HG02884 (cell line): ENCODE results near the gene CYP2S1.
"Not testable (repeated sequence)": the region's sequence is repeated elsewhere in the genome, so short reads cannot be mapped to it uniquely, and the experiment has no call there.

Experiments used
- ATAC-seq: cut with Tn5 transposase; IDR thresholded peaks from one replicate; pipeline ENCODE4 v1.9.1; 2021; ENCODE audit warnings: mild to moderate bottlenecking, moderate library complexity; ENCODE audit not compliant: unreplicated experiment

CYP2S1 gene

GRCh38 chr19:41194157-41194552, 1.1 kb downstream of the CYP2S1 start:
- ATAC-seq: no peak

GRCh38 chr19:41195675-41196497, 2.9 kb downstream of the CYP2S1 start:
- ATAC-seq: no peak

GRCh38 chr19:41198559-41198958, 5.5 kb downstream of the CYP2S1 start:
- no peak for ATAC-seq

DNA sequence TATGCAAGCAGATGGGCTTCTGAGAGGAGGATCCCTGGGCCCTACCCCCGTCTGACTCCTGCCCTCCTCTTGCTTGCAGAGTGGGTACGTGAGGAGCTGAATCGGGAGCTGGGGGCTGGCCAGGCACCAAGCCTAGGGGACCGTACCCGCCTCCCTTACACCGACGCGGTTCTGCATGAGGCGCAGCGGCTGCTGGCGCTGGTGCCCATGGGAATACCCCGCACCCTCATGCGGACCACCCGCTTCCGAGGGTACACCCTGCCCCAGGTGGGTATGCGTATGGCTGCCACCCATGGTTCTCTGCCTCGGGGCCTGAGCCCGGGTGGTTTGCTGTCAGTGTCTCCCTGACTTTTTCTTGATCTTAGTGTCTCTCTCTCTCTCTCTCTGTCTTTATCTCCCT, 10.4 kb downstream of the CYP2S1 start:
- no peak for ATAC-seq

DNA sequence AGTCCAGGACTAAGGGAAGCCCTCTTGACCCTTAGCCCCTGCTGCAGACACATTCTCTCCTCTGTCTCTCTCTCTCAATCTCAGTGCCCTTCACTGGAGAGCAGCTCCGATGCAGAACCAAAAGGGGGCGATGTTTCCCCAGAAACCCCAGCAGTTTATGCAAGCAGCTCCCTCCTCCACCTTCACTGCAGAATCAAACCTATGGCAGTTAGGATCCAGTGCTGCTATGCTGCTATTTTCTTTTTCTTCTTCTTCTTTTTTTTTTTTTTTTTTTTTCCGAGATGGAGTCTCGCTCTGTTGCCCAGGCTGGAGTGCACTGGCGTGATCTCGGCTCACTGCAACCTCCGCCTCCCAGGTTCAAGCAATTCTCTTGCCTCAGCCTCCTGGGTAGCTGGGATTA, 11.3 kb downstream of the CYP2S1 start:
- ATAC-seq: not testable (repeated sequence)

DNA sequence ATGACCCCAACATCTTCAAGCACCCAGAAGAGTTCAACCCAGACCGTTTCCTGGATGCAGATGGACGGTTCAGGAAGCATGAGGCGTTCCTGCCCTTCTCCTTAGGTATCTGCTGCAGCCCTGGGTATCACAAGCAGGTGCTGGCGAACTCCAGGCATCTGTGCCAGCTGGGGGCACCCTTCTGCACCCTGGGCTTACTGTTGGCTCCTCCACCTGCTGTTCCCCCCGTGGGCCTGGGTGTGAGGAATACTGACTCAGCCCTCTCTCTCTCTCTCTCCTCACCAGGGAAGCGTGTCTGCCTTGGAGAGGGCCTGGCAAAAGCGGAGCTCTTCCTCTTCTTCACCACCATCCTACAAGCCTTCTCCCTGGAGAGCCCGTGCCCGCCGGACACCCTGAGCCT, 13.0 kb downstream of the CYP2S1 start:
- no peak for ATAC-seq

GRCh38 chr19:41206456-41206855, 13.4 kb downstream of the CYP2S1 start:
- ATAC-seq: no peak

DNA sequence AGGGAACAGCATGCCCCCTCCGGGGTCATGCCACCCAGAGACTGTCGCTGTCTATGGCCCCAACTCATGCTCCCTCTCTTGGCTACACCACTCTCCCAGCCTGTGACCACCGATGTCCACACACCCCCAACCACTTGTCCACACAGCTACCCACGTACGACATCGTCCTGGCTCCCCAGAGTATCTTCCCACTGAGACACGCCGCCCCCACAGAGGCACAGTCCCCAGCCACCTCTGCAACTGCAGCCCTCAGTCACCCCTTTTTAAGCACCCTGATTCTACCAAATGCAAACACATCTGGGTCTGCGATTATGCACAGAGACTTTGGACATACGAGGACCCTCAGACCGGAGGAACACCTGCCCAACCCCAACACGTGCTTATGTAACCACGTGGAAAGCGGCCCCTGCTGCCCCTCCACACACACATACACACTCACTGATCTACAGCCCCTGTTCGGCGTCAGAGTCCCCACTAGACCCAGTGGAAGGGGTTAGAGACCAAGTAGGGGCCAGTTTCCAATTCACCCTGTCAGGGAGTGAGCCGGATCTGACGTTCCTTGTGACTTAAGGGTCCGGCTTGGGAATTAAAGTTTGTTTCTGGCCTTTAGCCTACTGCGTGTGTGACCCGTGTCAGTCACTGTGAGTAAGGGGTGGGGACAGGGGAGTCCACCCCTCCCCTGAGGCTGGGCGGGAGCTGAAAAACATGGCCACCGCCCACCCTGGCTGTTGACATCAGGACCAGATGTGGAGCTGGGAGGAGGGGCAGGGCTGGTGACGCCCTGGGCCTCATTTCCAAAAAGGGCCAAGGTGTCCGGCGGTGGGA, 14.1 kb downstream of the CYP2S1 start:
- no peak for ATAC-seq

DNA sequence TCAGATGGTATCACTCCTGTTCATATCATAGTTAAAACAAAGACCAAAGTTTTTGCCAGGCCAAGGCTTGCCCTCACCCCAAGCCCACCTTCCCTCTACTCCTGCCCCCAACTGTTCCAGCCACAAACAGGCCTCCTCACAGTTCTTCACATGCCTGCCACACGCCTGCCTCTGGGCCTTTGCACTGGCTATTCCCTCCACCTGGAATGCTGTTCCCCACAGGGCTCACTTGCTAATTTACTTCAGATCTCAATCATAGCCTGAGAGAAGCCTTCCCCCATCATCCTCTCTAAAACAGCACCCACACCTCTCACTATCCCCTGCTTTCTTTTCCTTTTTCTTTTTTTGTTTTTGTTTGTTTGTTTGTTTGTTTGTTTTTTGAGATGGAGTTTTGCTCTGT, 21.1 kb downstream of the CYP2S1 start:
- ATAC-seq: no peak

DNA sequence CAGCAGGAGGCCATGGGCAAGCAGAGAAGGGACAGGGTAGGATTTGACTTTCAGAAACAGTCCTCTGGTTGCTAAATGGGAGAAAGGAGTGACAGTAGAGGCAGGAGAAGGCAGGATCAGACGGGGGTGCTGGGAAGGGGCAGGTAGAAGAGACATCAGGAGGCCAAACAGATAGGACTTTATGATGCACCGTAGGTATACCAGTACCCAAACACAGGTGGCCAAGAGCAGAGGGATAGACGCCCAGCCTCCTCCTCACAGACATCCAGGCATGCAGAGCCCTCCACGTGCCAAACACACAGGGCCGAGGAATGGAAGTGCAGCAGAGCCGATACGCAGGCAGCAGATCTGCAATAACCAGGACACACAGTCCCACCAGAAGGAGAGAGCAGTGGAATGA, 24.7 kb downstream of the CYP2S1 start:
- no peak for ATAC-seq

GRCh38 chr19:41218249-41218614, 25.2 kb downstream of the CYP2S1 start:
- ATAC-seq: no peak

DNA sequence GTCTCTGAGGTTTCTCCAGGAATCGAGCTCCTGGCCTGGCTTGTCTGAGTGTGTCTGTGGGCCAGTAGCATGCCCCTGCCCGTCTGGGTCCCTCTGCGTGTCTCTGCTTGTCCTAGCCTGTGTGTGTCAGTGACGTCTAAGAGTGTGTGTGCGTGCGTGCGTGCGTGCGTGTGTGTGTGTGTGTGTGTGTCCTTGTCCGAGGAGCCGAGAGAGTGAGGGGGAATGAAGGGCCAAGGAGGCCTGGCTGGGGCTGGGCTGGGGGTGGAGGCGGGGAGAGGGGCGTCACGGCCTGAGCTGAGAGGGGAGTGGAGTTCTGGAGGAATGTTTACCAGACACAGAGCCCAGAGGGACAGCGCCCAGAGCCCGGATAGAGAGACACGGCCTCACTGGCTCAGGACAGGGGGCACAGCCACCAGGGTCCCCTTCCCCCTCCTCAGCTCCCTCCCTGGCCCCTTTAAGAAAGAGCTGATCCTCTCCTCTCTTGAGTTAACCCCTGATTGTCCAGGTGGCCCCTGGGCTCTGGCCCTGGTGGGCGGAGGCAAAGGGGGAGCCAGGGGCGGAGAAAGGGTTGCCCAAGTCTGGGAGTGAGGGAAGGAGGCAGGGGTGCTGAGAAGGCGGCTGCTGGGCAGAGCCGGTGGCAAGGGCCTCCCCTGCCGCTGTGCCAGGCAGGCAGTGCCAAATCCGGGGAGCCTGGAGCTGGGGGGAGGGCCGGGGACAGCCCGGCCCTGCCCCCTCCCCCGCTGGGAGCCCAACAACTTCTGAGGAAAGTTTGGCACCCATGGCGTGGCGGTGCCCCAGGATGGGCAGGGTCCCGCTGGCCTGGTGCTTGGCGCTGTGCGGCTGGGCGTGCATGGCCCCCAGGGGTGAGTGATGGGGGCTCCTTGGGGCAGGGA, 25.8 kb downstream of the CYP2S1 start, which contains the start of gene AXL:
Gene AXL, plus strand, starts transcription at position 609 of the 893 bp plus-strand sequence. Its CDS starts 170 bp downstream, at position 779.
- ATAC-seq: no peak

GRCh38 chr19:41219924-41220567, 27.0 kb downstream of the CYP2S1 start:
- no peak for ATAC-seq

GRCh38 chr19:41220811-41221210, 27.8 kb downstream of the CYP2S1 start:
- ATAC-seq: no peak

GRCh38 chr19:41221514-41222205, 28.6 kb downstream of the CYP2S1 start:
- ATAC-seq: no peak

DNA sequence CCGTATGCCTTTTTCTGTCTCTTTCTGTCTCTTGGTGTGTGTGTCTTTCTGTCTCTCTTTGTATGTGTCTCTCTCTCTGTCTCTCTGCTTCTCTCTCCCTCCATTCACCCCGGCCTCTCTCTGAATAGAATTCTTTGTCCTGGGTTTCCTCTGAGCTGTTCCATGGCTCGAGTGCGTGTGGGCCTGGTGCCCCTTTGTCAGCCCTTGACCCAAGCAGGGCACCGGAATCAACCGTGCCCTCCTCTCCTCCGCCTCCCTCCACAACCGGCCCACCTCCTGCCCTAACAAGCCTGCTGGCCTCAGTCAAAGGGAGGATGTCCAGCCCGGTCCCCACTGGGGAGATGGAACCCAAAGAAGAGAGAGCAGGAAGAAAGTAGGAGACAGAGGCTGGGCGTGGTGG, 29.2 kb downstream of the CYP2S1 start:
- no peak for ATAC-seq

DNA sequence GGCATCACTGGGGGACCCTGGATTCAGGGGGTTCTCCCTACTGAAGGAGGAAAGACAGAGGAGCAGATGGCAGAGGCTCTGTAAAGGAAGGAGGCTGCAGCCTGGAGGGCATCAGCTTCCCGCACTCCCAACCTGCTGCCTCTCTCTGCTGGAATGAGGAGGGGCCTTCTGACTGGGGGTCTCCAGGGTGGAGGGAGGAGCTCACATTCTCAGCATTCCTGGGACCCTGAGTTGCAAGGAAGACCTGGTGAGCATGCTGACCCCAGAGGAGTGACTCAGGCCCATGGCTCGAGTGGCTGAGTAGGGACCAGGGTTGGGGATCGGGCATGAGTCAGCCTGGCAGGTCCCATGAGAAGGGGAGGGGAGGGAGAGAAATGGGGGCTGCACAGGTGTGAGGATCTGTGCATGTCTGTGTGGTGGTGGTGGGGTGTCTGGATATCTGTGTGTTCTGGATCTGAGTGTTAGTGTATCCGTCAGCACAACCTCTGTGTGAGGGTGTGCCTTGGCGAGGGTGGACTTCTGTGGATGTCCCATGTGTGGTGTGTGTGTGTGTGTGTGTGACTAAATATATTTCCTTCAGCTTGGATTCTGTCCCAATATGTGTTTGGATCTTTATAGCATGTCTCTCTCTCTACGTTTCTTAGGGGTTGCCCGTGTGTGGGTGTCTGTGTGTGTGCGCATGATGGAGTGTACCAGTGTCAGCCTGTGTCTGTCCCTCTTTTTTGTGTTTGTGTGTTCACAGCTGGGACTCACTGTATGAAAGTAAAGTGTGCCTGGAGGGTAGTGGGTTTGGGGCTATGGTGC, 30.6 kb downstream of the CYP2S1 start:
- no peak for ATAC-seq

DNA sequence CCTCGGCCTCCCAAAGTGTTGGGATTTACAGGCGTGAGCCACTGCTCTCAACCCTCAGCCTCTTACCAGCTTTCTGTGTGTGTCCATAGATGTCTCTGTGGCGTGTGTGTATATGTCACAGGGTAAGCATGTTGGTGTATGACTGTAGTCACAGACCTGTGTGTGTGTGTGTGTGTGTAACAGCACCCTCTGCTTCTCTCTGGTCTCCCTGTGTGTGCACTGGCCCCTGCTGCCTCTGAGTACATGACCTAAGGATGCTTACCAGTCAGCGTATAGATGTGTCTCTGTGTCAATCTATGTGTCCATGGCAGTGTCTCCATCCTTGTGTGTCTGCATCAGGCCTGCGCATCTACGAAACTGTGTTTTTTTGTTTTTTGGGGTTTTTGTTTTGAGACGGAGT, 31.6 kb downstream of the CYP2S1 start:
- no peak for ATAC-seq
